HUES48 (cell line): ENCODE measurements around the gene IGFBP2.
"Not testable (repeated sequence)": the region's sequence is repeated elsewhere in the genome, so short reads cannot be mapped to it uniquely, and the experiment has no call there.

ENCODE experiments used
- H3K27ac ChIP-seq: one replicate; pipeline ENCODE4 v1.7.0; 2013; ENCODE audit warnings: low read depth, low read length, inconsistent platforms
- H3K27me3 ChIP-seq: 2 replicates; pipeline ENCODE4 v1.6.1; 2013; ENCODE audit warnings: mild to moderate bottlenecking, low read length; ENCODE audit not compliant: control insufficient read depth, insufficient read depth
- H3K36me3 ChIP-seq: 2 replicates; pipeline ENCODE4 v1.6.1; 2013; ENCODE audit warnings: low read length; ENCODE audit not compliant: control insufficient read depth, insufficient read depth
- H3K4me1 ChIP-seq: 2 replicates; pipeline ENCODE4 v1.6.1; 2013; ENCODE audit warnings: mild to moderate bottlenecking, low read length; ENCODE audit not compliant: control insufficient read depth, insufficient read depth
- H3K4me3 ChIP-seq: 2 replicates; pipeline ENCODE4 v1.5.1; 2013; ENCODE audit warnings: mild to moderate bottlenecking, low read depth, low read length
- H3K9ac ChIP-seq: 2 replicates; pipeline ENCODE4 v1.6.1; 2013; ENCODE audit warnings: mild to moderate bottlenecking, low read depth, low read length, moderate library complexity
- H3K9me3 ChIP-seq: 2 replicates; pipeline ENCODE4 v1.6.1; 2013; ENCODE audit warnings: low read length; ENCODE audit not compliant: control insufficient read depth, insufficient read depth

The IGFBP2 gene

DNA sequence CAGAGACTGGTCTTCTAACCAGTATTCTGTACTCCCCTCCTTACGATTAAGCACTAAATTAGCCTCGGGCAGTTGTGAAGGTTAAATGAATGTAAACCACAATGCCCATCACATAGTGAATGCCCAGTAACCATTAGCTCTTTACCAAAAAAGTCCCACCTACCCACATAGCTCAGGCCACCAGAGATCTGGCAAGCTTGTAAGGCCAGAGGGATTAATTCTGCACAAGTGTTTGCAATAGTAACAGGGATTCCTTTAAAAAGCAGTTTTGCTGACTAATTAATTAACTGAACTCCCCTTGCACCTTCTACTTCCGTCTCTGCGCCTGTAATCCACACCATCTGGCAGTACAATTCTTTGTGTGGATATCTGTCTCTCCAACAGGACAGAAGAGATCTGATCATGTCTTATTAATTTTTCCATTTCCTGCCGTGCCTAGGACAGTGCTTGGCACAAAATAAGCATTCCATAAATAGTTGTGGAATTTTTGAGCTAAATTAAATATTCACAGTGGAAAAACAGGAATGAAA lies 36.2 kb upstream of the IGFBP2 start:
- Histone ChIP-seq H3K27ac (no peak overlapping the region), H3K36me3 (no peaks in the 10 kb centered on the region), H3K4me1 (peaks cover 7% of the 10 kb centered on the region), H3K9ac (no peak overlapping the region), H3K4me3 (no peak overlapping the region), H3K9me3 (no peaks in the 10 kb centered on the region), H3K27me3 (no peaks in the 10 kb centered on the region)

DNA sequence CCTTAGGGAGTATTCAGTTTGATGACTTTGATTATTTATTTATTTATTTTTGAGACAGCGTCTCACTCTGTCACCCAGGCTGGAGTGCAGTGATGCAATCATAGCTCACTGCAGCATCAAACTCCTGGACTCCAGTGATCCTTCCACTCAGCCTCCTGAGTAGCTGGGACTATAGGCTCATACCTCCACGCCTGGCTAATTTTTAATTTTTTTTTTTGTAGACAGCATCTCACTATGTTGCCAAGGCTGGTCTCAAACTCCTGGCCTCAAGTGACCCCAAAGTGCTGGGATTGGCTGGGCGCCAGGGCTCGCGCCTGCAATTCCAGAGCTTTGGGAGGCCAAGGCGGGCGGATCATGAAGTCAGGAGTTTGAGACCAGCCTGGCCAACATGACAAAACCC lies 35.4 kb upstream of the IGFBP2 start:
- H3K4me1 ChIP-seq, result peaks cover 11% of the 10 kb centered on the region

DNA sequence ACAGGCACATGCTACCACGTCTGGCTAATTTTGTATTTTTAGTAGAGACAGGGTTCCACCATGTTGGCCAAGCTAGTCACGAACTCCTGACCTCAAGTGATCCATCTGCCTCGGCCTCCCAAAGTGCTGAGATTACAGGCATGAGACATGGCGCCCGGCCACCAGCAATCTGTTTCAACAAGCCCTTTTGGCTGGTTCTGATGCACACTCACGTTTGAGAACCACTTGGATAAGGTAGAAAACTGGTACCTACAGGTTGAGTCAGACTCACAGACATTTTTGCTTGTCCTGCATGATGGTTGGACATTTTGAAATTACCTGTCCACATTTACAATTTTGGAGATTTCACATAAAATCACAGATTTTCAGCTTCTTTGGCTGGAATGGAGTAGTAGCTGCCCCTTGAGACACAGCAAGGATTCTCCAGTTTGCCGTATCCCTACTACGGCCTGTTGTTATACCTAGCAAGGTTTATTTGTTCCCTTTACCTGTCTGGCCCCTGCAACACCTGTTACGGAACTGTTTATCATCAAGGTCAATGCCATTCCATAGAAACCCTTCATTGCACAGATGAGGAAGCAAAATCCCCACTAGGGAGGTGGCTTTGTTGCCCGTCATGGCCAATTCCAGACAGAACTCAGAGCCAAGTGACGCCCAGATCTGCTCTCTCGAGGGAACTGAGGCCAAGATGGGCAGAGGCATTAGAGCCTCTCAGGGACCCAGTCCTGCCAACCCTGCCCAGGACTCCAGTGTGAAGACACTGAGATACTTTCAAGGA lies 31.4 kb upstream of the IGFBP2 start:
- peaks cover 21% of the 10 kb centered on the region for H3K4me1 ChIP-seq
- peaks cover 5% of the 10 kb centered on the region for H3K27me3 ChIP-seq
- H3K36me3 ChIP-seq, result no peaks in the 10 kb centered on the region
- no peak overlapping the region for H3K27ac ChIP-seq
- H3K4me3 ChIP-seq, result no peak overlapping the region
- H3K9ac ChIP-seq, result no peak overlapping the region
- no peaks in the 10 kb centered on the region for H3K9me3 ChIP-seq

More for the DNA sequence above, 35.4 kb upstream of the IGFBP2 start:
- not testable (repeated sequence) for H3K9me3 ChIP-seq, H3K9ac ChIP-seq, H3K36me3 ChIP-seq, H3K27me3 ChIP-seq, H3K4me3 ChIP-seq, H3K27ac ChIP-seq

DNA sequence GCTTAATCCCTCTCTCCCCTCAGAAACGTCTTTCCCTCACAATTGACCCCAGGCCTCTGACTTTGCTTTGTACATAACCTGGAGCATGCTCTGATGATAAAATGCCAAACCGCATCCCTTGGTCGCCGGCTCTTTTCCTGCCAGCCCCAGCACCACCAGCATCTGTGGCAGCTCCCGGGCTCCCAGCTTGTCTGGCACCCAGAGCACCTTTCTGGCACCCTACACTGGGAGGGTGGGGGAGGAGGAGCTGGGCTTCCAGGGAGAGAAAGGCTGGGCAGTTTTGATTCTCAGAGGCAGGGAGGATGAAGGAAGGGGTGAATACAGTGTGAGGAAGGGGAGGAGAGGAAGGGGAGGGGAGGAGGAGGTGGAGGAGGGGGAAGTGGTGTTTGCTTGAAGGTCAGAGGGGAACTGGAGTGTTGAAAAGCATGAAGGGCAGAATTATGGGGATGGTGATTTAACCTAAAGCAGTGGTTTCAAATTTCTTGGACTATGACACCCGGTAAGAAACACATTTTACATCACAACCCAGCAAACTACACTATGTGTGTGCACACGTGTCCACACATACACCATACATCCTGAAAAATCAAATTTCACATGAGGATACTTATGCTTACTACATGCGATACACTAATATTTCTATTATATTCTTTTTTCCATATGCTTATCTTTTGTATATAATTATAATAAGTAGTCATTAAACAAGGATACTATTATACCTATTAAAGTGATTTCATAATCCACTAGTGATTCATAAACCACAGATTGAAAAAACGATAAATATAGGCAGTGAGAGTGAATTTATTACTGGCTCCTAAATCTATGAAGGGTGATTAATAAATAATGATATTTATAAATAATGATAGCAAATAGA lies 30.0 kb upstream of the IGFBP2 start:
- H3K4me1 ChIP-seq, result peaks cover 26% of the 10 kb centered on the region
- peaks cover 13% of the 10 kb centered on the region for H3K27me3 ChIP-seq
- no peak overlapping the region for H3K9ac ChIP-seq
- H3K4me3 ChIP-seq, result no peak overlapping the region
- H3K9me3 ChIP-seq, result no peaks in the 10 kb centered on the region
- H3K27ac ChIP-seq, result no peak overlapping the region
- no peaks in the 10 kb centered on the region for H3K36me3 ChIP-seq

DNA sequence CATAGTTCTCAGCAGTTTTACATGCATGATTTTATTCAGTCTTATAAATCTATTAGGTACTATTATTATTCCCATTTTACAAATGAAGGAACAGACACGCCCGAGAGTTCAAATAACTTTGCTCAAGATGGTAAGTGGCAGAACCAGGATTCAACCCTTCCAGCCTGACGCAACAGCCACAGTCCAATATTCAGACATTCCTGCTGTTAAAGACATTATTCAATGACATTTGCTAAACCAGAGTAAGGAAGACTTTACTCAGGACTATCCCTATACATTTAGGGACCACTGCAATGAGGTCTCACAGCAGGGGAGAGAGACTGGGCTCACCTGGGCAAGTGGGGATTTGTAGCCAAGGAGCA lies 29.4 kb upstream of the IGFBP2 start:
- H3K9me3 ChIP-seq, result no peaks in the 10 kb centered on the region
- H3K27ac ChIP-seq, result no peak overlapping the region
- no peaks in the 10 kb centered on the region for H3K36me3 ChIP-seq
- no peak overlapping the region for H3K4me3 ChIP-seq
- H3K4me1 ChIP-seq, result peaks cover 26% of the 10 kb centered on the region
- peaks cover 13% of the 10 kb centered on the region for H3K27me3 ChIP-seq
- H3K9ac ChIP-seq, result no peak overlapping the region

DNA sequence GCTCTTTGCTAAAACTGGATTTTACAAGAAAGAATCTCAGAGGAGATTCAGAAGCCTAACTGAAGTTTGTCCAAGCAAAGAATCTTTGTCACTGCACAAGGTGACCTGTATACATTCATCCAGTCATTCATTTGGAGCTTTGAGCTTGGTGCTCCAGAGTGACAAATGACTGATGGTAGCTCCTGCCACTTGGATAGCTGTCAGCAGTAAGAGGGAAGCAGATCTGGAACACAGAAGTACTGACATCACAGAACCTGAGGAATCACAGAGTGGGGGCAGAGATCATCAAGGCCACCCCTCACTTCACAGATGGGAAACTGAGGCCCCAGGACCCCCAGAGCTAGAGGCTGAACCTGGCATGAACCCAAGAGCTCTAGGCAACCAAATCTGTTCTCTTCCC lies 28.8 kb upstream of the IGFBP2 start:
- no peaks in the 10 kb centered on the region for H3K36me3 ChIP-seq
- H3K4me3 ChIP-seq, result no peak overlapping the region
- H3K27me3 ChIP-seq, result peaks cover 13% of the 10 kb centered on the region
- H3K27ac ChIP-seq, result no peak overlapping the region
- no peak overlapping the region for H3K9ac ChIP-seq
- peaks cover 26% of the 10 kb centered on the region for H3K4me1 ChIP-seq
- H3K9me3 ChIP-seq, result no peaks in the 10 kb centered on the region

DNA sequence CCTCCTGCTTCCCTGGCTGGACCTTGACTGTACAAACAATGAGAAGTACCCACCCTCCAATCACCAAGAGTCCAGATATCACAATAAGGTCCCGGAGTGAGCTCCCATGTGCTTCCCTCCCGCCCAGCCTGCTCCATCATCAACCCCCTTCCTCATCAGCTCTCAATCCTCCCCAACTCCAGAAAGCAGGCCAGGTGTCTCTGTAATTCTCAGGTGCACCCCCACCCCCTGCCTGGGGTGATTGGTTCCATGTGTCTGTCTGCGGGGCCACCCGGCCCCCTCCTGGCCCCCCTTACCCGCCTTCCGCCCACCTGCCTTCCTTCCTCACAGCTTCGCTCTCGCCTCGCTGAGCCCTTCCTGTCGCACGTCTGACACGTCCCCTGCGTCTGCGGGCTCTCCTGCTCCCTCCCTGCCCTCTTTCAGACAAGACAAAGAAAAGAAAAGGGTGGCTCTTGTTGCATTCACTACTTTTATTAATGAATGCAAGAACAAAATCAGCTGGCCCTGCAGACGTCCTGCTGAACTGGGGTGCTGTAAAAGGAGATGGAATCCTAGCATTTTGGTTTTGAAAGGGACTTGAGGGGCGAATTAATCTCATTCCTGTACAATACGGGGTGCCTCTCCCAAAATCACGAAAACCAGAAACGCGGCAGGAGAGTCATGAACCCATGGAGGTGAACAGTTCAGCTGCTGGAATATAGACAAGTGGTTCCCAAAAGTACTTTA lies 26.5 kb upstream of the IGFBP2 start:
- Histone ChIP-seq H3K36me3 (no peaks in the 10 kb centered on the region), H3K27me3 (peaks cover 13% of the 10 kb centered on the region), H3K9ac (peak overlapping the region; percentile 25; the same call in 1 of the 2 replicates), H3K4me3 (peak overlapping the region; percentile 49), H3K27ac (no peak overlapping the region), H3K9me3 (no peaks in the 10 kb centered on the region), H3K4me1 (peaks cover 26% of the 10 kb centered on the region)

DNA sequence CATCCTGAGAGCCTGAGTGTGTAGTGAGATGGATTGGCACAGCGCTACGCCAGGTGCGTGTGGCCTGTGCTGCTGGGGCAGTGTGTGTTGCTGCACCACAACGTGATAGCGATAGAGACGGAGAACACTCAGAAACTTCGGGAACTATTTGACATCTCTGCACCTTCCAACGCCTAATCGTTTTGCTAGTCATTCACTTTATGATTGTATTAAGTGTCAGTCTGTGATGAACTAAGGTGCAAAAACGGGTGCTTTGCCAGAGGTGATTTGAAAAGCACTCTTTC lies 26.0 kb upstream of the IGFBP2 start:
- H3K4me1 ChIP-seq, result peaks cover 26% of the 10 kb centered on the region
- H3K9me3 ChIP-seq, result no peaks in the 10 kb centered on the region
- H3K36me3 ChIP-seq, result no peaks in the 10 kb centered on the region
- H3K9ac ChIP-seq, result no peak overlapping the region
- H3K27me3 ChIP-seq, result peaks cover 13% of the 10 kb centered on the region
- H3K27ac ChIP-seq, result no peak overlapping the region
- no peak overlapping the region for H3K4me3 ChIP-seq

DNA sequence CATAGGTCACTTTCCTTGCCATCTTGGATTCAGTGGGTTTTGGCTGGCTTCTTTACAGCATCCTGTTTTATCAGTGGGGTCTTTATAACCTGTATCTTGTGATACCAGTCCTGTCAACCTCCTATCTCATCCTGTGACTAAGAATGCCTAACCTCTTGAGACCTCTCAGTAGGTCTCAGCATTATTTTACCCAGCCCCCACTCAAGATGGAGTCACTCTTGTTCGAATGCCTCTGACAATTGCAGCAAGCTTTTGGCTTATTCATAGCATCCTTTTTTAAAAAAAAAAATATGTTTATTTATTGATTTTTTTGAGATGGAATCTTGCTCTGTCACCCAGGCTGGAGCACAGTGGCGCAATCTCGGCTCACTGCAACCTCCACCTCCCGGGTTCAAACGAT lies 24.7 kb upstream of the IGFBP2 start:
- Histone ChIP-seq H3K4me1 (peaks cover 19% of the 10 kb centered on the region), H3K9ac (no peak overlapping the region), H3K27ac (no peak overlapping the region), H3K9me3 (no peaks in the 10 kb centered on the region), H3K4me3 (no peak overlapping the region), H3K27me3 (peaks cover 13% of the 10 kb centered on the region), H3K36me3 (no peaks in the 10 kb centered on the region)

DNA sequence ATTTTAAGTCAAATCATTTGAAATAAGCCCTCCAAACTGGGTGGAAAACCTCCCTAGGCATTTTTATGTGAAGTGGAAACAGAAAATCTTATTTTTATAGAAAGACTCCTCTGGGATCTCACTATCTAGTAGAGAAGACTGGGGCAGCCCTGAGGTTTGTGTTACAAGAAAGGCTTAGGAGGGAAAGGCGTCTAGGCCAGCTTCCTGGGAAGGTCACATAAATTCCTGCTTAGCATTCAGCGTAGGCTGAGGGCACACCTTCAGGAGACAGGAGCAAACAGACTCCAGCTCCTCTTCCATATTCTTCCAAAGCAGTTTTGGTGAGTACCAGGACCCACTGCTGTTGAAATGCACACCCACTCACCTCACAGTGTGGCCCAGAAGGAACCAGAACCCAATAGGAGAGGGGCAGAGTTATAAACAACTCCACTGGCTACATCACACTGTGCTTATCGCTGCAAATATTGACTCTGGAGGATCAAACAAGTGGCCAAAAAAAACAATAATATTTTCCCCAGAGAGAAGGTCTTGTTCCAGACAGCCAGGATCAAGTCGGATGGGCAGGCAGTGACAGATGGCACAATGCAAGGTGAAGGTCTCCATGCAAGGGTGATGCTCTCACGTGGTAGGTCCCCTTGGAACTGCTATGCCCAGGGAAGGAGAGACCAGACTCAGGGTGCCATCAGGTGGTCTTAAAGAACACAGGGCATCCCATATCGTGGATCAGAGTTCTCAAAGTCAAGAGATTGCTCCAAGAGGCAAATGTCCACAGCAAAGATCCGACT lies 17.7 kb upstream of the IGFBP2 start:
- Histone ChIP-seq H3K27ac (no peak overlapping the region), H3K9me3 (no peaks in the 10 kb centered on the region), H3K27me3 (no peaks in the 10 kb centered on the region), H3K4me1 (peaks cover 16% of the 10 kb centered on the region), H3K4me3 (no peak overlapping the region), H3K9ac (no peak overlapping the region), H3K36me3 (no peaks in the 10 kb centered on the region)
